GM19438 (cell line): ENCODE data around the gene BPIFB4.

Experiments
- ATAC-seq: cut with Tn5 transposase; IDR thresholded peaks from one replicate; pipeline ENCODE4 v1.9.1; 2021; ENCODE audit warnings: low read depth; ENCODE audit not compliant: unreplicated experiment

Gene BPIFB4

DNA sequence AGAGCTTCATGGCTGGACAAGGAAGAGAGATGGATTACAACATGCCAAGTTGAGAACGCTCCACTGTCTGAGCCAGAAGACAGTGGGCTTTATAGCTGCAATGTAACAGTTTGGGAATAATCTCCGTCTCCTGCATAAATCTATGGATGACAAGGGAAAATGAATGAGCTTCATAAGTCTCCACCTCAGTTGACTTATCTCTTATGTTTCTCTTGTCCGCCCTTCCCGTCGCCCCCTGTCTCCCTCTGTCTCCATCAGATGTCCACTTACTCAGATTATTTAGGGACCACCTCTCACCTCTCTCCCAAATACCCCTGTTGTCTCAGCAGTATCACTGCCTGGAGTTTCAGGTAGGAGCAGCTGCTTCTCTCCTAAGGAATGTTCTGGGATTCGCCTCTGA, 74.8 kb downstream of the BPIFB4 start:
- no peak for ATAC-seq

DNA sequence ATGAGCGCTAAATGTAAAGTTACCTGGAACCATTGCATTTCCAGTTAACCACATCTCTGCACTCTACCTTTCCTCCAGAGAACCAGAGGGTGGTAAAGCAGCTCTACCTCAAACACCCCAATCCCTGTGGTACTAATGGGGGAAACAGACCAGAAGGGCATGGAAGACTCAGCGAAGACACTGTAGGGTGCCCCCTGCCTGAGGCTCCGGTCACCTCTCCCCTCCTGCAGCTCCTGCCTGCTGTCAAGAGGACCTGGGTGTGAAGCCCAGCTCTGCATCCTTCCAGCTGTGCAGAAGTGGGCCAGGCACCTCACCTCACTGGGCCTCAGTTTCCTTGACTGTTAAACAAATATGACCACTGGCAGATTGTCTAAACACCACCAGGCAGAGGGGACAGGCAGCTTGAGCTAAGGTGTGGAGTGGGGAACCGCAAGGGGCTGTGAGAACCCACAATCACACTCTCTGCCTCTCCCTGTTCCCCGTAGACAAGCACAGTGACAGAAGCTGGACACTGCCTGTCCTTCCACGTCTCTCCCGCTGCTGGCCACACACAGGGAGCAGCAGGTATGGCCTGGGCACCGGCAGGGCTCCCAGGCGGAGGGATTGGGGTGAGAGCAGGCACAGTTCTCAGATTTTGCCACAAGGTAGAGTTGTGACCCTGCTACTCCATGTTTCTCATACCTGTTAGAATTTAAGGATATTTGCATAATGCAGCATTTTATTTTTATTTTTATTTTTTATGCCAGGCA, 79.4 kb downstream of the BPIFB4 start:
- no peak for ATAC-seq

DNA sequence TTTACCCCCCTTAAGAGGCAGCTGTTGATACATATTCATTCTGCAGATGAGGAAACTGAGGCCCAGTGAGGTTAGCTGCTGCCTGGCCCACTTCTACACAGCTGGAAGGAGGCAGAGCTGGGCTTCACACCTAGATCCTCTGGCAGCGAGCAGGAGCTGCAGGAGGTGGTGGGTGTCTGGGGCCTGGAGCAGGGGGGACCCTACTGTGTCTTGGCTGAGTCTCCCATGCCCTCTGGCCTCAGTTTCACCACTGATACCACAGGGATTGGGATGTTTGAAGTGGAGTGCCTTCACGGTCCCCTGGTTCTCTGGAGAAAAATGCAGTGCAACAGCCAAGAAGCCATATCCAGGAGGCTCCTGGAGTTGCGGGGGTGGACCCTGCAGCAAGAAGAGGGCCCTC, 80.3 kb downstream of the BPIFB4 start:
- ATAC-seq = no peak

DNA sequence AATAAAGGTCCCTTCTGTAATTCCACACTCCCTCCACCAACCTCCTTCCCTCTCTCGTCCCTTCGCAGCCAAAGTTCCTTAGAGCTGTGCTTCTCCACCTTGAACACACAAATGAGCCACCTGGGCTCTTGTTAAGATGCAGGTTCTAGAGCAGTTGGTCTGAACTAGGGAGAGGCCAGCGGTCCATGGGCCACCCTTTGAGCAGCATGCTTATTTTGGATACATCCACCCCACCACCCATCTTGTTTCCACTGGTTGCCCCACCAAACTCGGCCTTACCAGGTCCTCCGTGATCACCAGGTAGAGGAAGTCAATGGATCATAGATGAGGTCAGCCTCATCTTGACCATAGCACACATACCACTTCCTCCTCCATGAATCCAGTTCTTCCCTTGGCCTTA, 81.2 kb downstream of the BPIFB4 start:
- no peak for ATAC-seq
